Brain pericyte (primary cell): Measurements from ENCODE around the gene JAZF1.
A peak's percentile ranks its signal among the peaks of the same experiment; 100 is the strongest.

Source experiments
- DNase-seq: peaks from one replicate; pipeline ENCODE4 v3.0.0-alpha.2; 2012; ENCODE audit warnings: low read depth, low spot score

Gene JAZF1

DNA sequence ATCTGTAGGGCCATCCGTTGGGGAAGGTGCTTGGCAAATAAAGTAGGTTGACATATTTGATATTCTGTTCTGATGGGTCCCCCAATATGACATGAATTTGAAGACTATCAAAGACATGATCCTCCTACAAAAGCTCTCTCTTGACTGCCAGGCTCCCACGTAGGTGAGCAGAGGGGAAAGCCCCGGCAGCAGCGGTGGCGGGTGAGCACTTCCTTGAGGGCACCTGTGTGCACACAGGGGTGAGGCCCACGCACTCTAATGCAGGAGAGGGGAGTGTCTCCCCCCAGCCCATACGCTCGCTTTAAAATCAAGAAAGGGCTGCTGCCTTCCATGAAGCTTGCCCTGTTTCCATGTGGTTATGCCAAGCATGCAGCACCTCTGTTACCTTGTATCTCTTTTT lies 340.3 kb downstream of the JAZF1 start:
- DNase-seq = no peak

GRCh38 chr7:27839099-27839498 lies 341.5 kb downstream of the JAZF1 start:
- DNase-seq = no peak

DNA sequence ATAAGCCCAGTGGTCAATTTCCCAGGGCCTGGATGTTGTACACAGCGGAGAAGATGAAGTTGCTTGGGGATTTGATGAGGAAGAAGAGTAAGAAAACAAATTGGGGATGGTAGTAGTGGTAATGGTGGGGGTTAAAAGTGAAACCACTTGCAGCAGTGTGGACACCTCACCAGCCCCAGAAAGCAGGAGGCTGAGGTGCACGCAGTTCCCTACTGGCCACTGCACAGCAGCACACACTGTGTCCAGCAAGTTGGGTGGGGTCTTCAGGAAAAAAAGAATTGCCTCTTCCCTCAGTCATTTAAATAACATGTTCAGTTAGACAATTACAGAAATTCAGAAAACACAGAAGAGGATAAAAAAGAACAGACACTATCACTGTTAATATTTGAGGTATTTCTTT lies 344.1 kb downstream of the JAZF1 start:
- no peak for DNase-seq

DNA sequence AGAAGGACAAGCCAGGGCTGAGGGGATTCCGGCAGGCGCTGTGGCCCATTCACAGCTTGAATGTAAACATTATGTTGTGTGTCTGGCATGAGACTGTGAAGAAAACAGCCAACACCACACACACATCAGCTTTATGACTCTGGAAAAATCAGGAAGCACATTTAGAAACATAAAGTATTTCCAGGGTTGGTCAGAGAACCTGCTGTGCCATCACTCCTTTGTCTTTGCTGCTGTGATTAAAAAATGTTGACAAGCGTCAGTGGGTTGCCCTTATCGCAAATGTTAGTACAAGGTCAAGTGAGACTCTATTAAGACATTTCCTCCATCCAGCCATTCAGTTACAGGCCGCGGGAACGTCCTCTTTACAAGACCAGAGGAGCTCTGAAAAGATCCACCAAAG lies 345.2 kb downstream of the JAZF1 start:
- DNase-seq = no peak

DNA sequence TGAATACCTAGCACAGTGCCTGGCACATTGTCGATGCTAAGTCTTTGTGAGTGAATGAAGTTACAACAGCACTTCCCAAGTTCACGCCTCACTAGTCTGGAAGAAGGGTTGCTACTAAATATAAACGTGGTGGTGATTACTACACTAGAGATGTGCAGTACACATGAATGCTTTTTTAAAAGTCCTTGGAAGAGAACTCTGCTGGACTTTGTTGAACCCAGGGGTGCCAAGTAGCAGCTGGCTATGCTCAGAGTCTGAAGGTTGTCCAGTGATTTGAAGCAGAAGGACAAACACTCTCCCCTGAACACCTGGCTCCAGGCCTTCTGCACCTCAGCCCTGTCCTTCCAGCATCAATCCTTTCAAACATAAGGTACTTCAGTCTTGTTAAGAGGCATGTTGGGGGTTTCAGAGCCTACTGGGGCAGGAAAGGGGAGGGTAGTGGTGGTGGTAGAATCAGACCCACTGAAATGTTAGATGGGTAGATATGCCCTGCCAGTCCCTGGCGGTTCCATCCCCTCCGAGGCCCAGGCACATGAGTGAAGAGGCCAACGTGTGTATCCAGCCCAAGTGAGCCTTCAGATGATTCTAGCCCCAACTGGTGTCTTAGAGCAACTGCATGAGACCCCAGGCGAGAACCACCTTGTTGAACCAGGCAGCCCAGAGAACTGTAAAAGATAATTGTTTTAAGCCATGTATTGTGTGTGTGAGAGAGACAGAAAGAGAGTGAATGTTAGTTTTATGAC lies 346.2 kb downstream of the JAZF1 start:
- no peak for DNase-seq

- no peak for DNase-seq
Measured at GRCh38 chr7:27826357-27826756, 354.2 kb downstream of the JAZF1 start.

- DNase-seq = no peak
Measured at GRCh38 chr7:27825891-27826290, 354.7 kb downstream of the JAZF1 start.

GRCh38 chr7:27822245-27822644 lies 358.4 kb downstream of the JAZF1 start:
- no peak for DNase-seq

DNA sequence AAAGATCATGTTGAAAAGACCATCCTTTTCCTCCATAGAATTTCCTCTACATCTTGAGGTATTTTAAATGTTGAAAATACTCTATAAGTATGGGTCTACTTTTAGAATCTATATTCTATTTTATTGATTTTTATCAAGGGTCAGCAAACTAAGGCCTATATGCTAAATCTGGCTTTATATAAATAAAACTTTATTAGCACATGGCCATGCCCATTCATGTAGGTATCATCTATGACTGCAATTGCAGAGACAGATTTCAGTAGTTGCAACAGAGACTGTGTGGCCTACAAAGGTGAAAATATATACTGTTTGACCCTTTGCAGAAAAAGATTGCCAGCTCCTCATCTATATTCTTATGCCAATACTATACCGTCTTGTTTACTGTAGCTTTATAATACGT lies 367.9 kb downstream of the JAZF1 start:
- DNase-seq = no peak

DNA sequence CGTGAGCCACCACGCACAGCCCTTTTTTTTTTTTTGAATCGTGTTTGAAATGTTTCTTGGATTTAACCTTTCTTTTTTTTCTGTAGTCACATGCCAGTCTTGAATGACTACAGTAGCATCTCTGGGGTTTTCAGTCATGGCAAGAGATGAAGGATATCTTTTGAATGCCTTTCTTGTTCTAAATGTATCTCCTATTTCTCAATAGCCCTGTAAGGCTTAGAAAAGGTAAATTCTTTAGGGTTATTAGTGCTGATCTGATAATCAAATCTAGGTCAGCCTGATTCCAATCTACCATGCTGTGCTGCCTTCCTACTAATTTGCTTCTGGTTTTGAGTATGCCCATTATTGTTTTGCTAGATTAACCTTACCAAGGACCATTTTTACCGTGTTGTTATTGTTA lies 370.4 kb downstream of the JAZF1 start:
- DNase-seq = no peak

DNA sequence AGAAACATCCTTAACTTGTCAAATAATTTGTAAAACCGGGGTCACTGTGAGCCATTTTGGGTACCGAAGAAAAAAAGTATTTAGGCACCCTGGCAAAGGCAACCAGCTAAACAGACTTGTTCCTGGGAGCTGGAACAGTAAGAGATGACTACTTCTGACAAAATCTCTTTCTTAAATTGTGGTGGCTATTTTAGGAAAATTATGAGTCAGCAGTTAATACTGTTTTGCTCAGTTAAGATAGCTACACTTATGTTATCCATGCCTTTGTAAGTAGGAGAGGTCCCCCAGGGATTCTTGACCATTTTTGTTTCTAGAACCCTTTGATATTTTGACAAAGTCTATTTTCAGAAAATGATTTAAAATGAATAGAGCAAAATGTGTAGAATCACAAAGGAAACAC lies 372.0 kb downstream of the JAZF1 start:
- peak; percentile 30 for DNase-seq

DNA sequence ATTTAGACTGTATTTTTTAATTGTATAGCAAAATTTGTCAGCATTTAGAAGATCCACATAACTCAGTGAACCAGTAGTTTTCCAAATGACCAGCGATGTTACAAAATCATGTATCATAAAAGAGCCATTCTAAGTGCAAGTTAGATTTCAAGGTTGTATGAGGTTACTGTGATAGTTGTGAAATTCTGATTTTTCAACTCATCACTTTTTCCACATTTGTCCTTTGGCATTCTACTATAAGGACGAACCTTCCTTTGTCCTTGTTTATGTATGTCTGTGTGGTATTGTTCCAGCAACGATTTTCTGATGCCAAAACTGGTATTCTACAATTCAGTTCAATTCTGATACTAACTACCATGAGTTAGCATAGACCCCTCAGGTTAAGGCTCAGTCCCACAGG lies 376.5 kb downstream of the JAZF1 start:
- DNase-seq = no peak

- no peak for DNase-seq
Measured at GRCh38 chr7:27802999-27803398, 377.6 kb downstream of the JAZF1 start.

GRCh38 chr7:27799212-27799611 lies 381.4 kb downstream of the JAZF1 start:
- DNase-seq = no peak

- no peak for DNase-seq
Measured at GRCh38 chr7:27795977-27796376, 384.6 kb downstream of the JAZF1 start.

DNA sequence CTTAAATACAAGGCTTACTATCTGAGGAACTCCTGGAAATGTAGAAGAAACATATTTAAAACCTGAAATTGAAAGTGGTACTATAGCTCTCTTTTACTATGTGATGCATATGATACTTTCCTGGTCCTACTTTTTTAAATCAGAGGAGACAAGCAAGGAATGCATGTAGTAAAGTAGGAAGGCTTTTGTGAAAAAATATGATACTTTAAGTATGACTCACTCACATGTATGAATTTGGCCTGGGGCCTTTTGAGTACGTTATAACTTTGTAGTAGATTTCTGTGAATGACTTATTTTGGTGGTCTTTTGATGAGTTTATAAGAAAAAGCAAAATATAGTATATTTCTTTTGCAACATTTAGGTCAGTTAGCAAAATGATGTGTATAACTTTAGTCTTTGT lies 386.8 kb downstream of the JAZF1 start:
- DNase-seq = no peak

DNA sequence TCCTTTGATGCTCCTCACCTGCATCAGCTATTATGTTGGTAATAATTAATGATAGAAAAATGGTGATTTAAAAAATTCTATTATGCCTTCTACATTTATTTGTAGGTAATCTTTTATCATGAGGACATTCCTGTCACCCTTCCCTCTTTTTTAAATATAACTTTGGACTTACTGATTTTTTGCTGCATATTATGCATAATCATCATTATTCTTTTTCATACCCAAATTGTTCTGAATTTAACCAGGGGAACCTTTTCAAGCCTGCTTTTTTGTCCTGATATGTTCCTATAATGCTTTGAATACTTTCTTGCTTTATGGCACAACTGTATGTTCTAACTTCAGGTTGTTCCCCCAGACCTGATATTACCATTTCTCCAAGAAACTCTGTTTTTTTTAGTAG lies 392.2 kb downstream of the JAZF1 start:
- DNase-seq = no peak

- no peak for DNase-seq
Measured at GRCh38 chr7:27784399-27785053, 396.1 kb downstream of the JAZF1 start.

DNA sequence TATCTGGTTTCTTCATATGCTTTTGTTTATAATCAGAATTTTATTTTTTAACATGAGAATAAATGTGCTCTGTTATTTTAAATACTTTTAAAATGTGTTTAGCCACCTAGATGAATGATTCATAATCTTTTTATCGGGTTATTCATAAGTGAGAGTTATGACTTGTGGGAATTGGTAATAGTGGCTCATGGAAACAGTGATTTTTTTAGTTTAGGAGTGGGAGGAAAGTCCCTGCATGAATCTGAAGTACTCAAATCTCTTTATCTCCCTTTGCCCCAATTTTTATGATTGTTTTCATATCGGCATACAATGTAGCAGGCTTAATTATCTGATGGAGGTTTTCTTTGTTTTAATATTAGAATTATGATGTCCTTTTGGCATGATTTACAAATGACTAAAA lies 397.7 kb downstream of the JAZF1 start:
- no peak for DNase-seq

GRCh38 chr7:27781188-27781587 lies 399.4 kb downstream of the JAZF1 start:
- DNase-seq = no peak
